ENCODE measurements around the gene SLC25A23.

The SLC25A23 gene

GRCh38 chr19:6476896-6477431 lies 17.4 kb upstream of the SLC25A23 start:
- H3K9ac ChIP-seq (ENCODE audit: low read length): no peak overlapping the region

GRCh38 chr19:6476155-6476895 lies 16.7 kb upstream of the SLC25A23 start:
- Histone ChIP-seq H3K36me3 (ENCODE audit: control insufficient read depth, insufficient read depth, low read length) (no peaks in the 10 kb centered on the region), H3K9ac (ENCODE audit: low read length) (no peak overlapping the region), H3K4me1 (ENCODE audit: control insufficient read depth, insufficient read depth, low read length) (no peaks in the 10 kb centered on the region), H3K27me3 (ENCODE audit: control insufficient read depth, insufficient read depth, low read length) (peaks cover 18% of the 10 kb centered on the region), H3K4me3 (ENCODE audit: low read length) (peak overlapping the region; percentile 41), H3K27ac (ENCODE audit: low read depth, low read length) (no peak overlapping the region)

More at GRCh38 chr19:6476896-6477431, 17.4 kb upstream of the SLC25A23 start:
- H3K36me3 ChIP-seq (ENCODE audit: control insufficient read depth, insufficient read depth, low read length): no peaks in the 10 kb centered on the region
- H3K4me3 ChIP-seq (ENCODE audit: low read length): no peak overlapping the region
- H3K27me3 ChIP-seq (ENCODE audit: control insufficient read depth, insufficient read depth, low read length): peaks cover 18% of the 10 kb centered on the region
- H3K4me1 ChIP-seq (ENCODE audit: control insufficient read depth, insufficient read depth, low read length): no peaks in the 10 kb centered on the region
- H3K27ac ChIP-seq (ENCODE audit: low read depth, low read length): no peak overlapping the region

- no peaks in the 10 kb centered on the region for H3K4me1 ChIP-seq (ENCODE audit: control insufficient read depth, insufficient read depth, low read length)
- no peaks in the 10 kb centered on the region for H3K36me3 ChIP-seq (ENCODE audit: control insufficient read depth, insufficient read depth, low read length)
- H3K27me3 ChIP-seq (ENCODE audit: control insufficient read depth, insufficient read depth, low read length): peaks cover 18% of the 10 kb centered on the region
- H3K4me3 ChIP-seq (ENCODE audit: low read length): peak overlapping the region; percentile 41
- no peak overlapping the region for H3K27ac ChIP-seq (ENCODE audit: low read depth, low read length)
- H3K9ac ChIP-seq (ENCODE audit: low read length): no peak overlapping the region
Measured at GRCh38 chr19:6475321-6476108, 15.9 kb upstream of the SLC25A23 start.

GRCh38 chr19:6473647-6474046 lies 14.1 kb upstream of the SLC25A23 start:
- Histone ChIP-seq H3K4me3 (ENCODE audit: low read length) (no peak overlapping the region), H3K27ac (ENCODE audit: low read depth, low read length) (no peak overlapping the region), H3K27me3 (ENCODE audit: control insufficient read depth, insufficient read depth, low read length) (peaks cover 15% of the 10 kb centered on the region), H3K4me1 (ENCODE audit: control insufficient read depth, insufficient read depth, low read length) (no peaks in the 10 kb centered on the region), H3K9ac (ENCODE audit: low read length) (no peak overlapping the region), H3K36me3 (ENCODE audit: control insufficient read depth, insufficient read depth, low read length) (no peaks in the 10 kb centered on the region)

- Histone ChIP-seq H3K4me3 (ENCODE audit: low read length) (no peak overlapping the region), H3K27me3 (ENCODE audit: control insufficient read depth, insufficient read depth, low read length) (peaks cover 15% of the 10 kb centered on the region), H3K27ac (ENCODE audit: low read depth, low read length) (no peak overlapping the region), H3K36me3 (ENCODE audit: control insufficient read depth, insufficient read depth, low read length) (no peaks in the 10 kb centered on the region), H3K9ac (ENCODE audit: low read length) (no peak overlapping the region), H3K4me1 (ENCODE audit: control insufficient read depth, insufficient read depth, low read length) (no peaks in the 10 kb centered on the region)
Measured at GRCh38 chr19:6472713-6473112, 13.1 kb upstream of the SLC25A23 start.

- Histone ChIP-seq H3K4me1 (ENCODE audit: control insufficient read depth, insufficient read depth, low read length) (no peaks in the 10 kb centered on the region), H3K4me3 (ENCODE audit: low read length) (no peak overlapping the region), H3K27ac (ENCODE audit: low read depth, low read length) (no peak overlapping the region), H3K9ac (ENCODE audit: low read length) (no peak overlapping the region), H3K36me3 (ENCODE audit: control insufficient read depth, insufficient read depth, low read length) (no peaks in the 10 kb centered on the region), H3K27me3 (ENCODE audit: control insufficient read depth, insufficient read depth, low read length) (peaks cover 9% of the 10 kb centered on the region)
Measured at GRCh38 chr19:6471076-6471475, 11.5 kb upstream of the SLC25A23 start.

GRCh38 chr19:6470173-6470572 lies 10.6 kb upstream of the SLC25A23 start:
- Histone ChIP-seq H3K4me1 (ENCODE audit: control insufficient read depth, insufficient read depth, low read length) (no peaks in the 10 kb centered on the region), H3K36me3 (ENCODE audit: control insufficient read depth, insufficient read depth, low read length) (no peaks in the 10 kb centered on the region), H3K27ac (ENCODE audit: low read depth, low read length) (no peak overlapping the region), H3K9ac (ENCODE audit: low read length) (no peak overlapping the region), H3K27me3 (ENCODE audit: control insufficient read depth, insufficient read depth, low read length) (peaks cover 4% of the 10 kb centered on the region), H3K4me3 (ENCODE audit: low read length) (no peak overlapping the region)

- H3K9ac ChIP-seq (ENCODE audit: low read length): no peak overlapping the region
- no peak overlapping the region for H3K27ac ChIP-seq (ENCODE audit: low read depth, low read length)
- H3K36me3 ChIP-seq (ENCODE audit: control insufficient read depth, insufficient read depth, low read length): no peaks in the 10 kb centered on the region
- no peak overlapping the region for H3K4me3 ChIP-seq (ENCODE audit: low read length)
- no peaks in the 10 kb centered on the region for H3K4me1 ChIP-seq (ENCODE audit: control insufficient read depth, insufficient read depth, low read length)
- peaks cover 8% of the 10 kb centered on the region for H3K27me3 ChIP-seq (ENCODE audit: control insufficient read depth, insufficient read depth, low read length)
Measured at GRCh38 chr19:6467384-6467783, 7.8 kb upstream of the SLC25A23 start.

GRCh38 chr19:6466526-6467248 lies 7.1 kb upstream of the SLC25A23 start:
- H3K4me3 ChIP-seq (ENCODE audit: low read length): no peak overlapping the region
- H3K36me3 ChIP-seq (ENCODE audit: control insufficient read depth, insufficient read depth, low read length): no peaks in the 10 kb centered on the region
- no peak overlapping the region for H3K27ac ChIP-seq (ENCODE audit: low read depth, low read length)
- peaks cover 8% of the 10 kb centered on the region for H3K27me3 ChIP-seq (ENCODE audit: control insufficient read depth, insufficient read depth, low read length)
- H3K9ac ChIP-seq (ENCODE audit: low read length): no peak overlapping the region
- H3K4me1 ChIP-seq (ENCODE audit: control insufficient read depth, insufficient read depth, low read length): no peaks in the 10 kb centered on the region

GRCh38 chr19:6465663-6466062 lies 6.1 kb upstream of the SLC25A23 start:
- Histone ChIP-seq H3K27ac (ENCODE audit: low read depth, low read length) (no peak overlapping the region), H3K9ac (ENCODE audit: low read length) (no peak overlapping the region), H3K4me1 (ENCODE audit: control insufficient read depth, insufficient read depth, low read length) (no peaks in the 10 kb centered on the region), H3K4me3 (ENCODE audit: low read length) (peak overlapping the region; percentile 60), H3K36me3 (ENCODE audit: control insufficient read depth, insufficient read depth, low read length) (no peaks in the 10 kb centered on the region), H3K27me3 (ENCODE audit: control insufficient read depth, insufficient read depth, low read length) (peaks cover 8% of the 10 kb centered on the region)

GRCh38 chr19:6465006-6465405 lies 5.4 kb upstream of the SLC25A23 start:
- Histone ChIP-seq H3K27me3 (ENCODE audit: control insufficient read depth, insufficient read depth, low read length) (peaks cover 8% of the 10 kb centered on the region), H3K4me1 (ENCODE audit: control insufficient read depth, insufficient read depth, low read length) (no peaks in the 10 kb centered on the region), H3K27ac (ENCODE audit: low read depth, low read length) (no peak overlapping the region), H3K4me3 (ENCODE audit: low read length) (peak overlapping the region; percentile 60), H3K9ac (ENCODE audit: low read length) (no peak overlapping the region), H3K36me3 (ENCODE audit: control insufficient read depth, insufficient read depth, low read length) (no peaks in the 10 kb centered on the region)
